ENCODE measurements around the gene IER3.

- no peak for TF ChIP-seq CREB1 (CRISPR knock-in tag; IDR thresholded peaks at IDR 0.05; ENCODE audit: low read depth)
- no peak for TF ChIP-seq ZNF114 (CRISPR knock-in tag; IDR thresholded peaks at IDR 0.05)
- no peak for TF ChIP-seq EZH2 (IDR thresholded peaks at IDR 0.05; ENCODE audit: low read depth, unreplicated experiment)
- no peak for TF ChIP-seq STAT1 (IDR thresholded peaks at IDR 0.05; ENCODE audit: unreplicated experiment)
- no peak for TF ChIP-seq CTCF (conservative IDR thresholded peaks at IDR 0.05; ENCODE audit: low read depth in 2 of 2)
- TF ChIP-seq EZH2phosphoT487 (IDR thresholded peaks at IDR 0.05; ENCODE audit: unreplicated experiment) = no peak
- TF ChIP-seq POLR2AphosphoS5 (IDR thresholded peaks at IDR 0.05; ENCODE audit: low read depth) = no peak
- no peak for TF ChIP-seq REST (IDR thresholded peaks at IDR 0.05; ENCODE audit: unreplicated experiment)
- no peak for TF ChIP-seq JUNB (IDR thresholded peaks at IDR 0.05; ENCODE audit: unreplicated experiment)
- no peak for TF ChIP-seq ETS1 (IDR thresholded peaks at IDR 0.05)
Observed at GRCh38 chr6:30761791-30762429, 17.6 kb upstream of the IER3 start.
